HEK293 (cell line): ENCODE data around the gene ANTXR2.

Experiments
- BCL11A ChIP-seq: fragments of 450-650 bp; formaldehyde crosslinking; IDR thresholded peaks from 2 replicates; pipeline ENCODE4 v1.5.1; 2016; ENCODE audit warnings: low read depth, missing biosample characterization, missing genetic modification characterization
- HOXD13 ChIP-seq: sonication (generic); formaldehyde crosslinking; IDR thresholded peaks from 2 replicates; pipeline ENCODE4 v1.8.0; 2022; ENCODE audit warnings: missing genetic modification reagents, borderline replicate concordance
- REPIN1 ChIP-seq: fragments of 450-650 bp; formaldehyde crosslinking; IDR thresholded peaks from 2 replicates; pipeline ENCODE4 v1.5.1; 2017; ENCODE audit warnings: missing biosample characterization, missing genetic modification characterization, low read depth
- ZFP37 ChIP-seq: fragments of 450-650 bp; formaldehyde crosslinking; IDR thresholded peaks from 2 replicates; pipeline ENCODE4 v1.5.1; 2016; ENCODE audit warnings: missing biosample characterization, missing genetic modification characterization
- ZNF132 ChIP-seq: fragments of 450-650 bp; formaldehyde crosslinking; IDR thresholded peaks from 2 replicates; pipeline ENCODE4 v1.5.1; 2017; ENCODE audit warnings: missing biosample characterization, missing genetic modification characterization, borderline replicate concordance
- ZNF133 ChIP-seq: fragments of 450-650 bp; formaldehyde crosslinking; IDR thresholded peaks from 2 replicates; pipeline ENCODE4 v1.5.1; 2016; ENCODE audit warnings: missing biosample characterization, missing genetic modification characterization
- ZNF174 ChIP-seq: fragments of 450-650 bp; formaldehyde crosslinking; IDR thresholded peaks from 2 replicates; pipeline ENCODE4 v1.5.0; 2017; ENCODE audit warnings: missing biosample characterization, mild to moderate bottlenecking, missing genetic modification characterization
- ZNF274 ChIP-seq, 2 experiments: fragments of 200-500 bp in 1 of 2; fragments of 450-650 bp in 1 of 2; sonication (Bioruptor generic) in 1 of 2; formaldehyde crosslinking in 1 of 2; IDR thresholded peaks; 2 replicates each; pipeline versions ENCODE4 v1.5.1 to v1.6.1; 2014 to 2016; ENCODE audit warnings: borderline replicate concordance in 1 of 2, inconsistent platforms in 1 of 2, low read length in 1 of 2, missing biosample characterization in 1 of 2, missing genetic modification characterization in 1 of 2
- ZNF837 ChIP-seq: fragments of 450-650 bp; formaldehyde crosslinking; IDR thresholded peaks from 2 replicates; pipeline ENCODE4 v1.5.1; 2016; ENCODE audit warnings: missing biosample characterization, missing genetic modification characterization
- TF ChIP-seq, protein P1 (sequence below): fragments of 450-650 bp; formaldehyde crosslinking; IDR thresholded peaks from 2 replicates; pipeline ENCODE4 v1.5.1; 2016; ENCODE audit warnings: missing biosample characterization, missing genetic modification characterization
- TF ChIP-seq, protein P2 (sequence below): fragments of 450-650 bp; formaldehyde crosslinking; conservative IDR thresholded peaks from 2 replicates; pipeline ENCODE4 v1.5.1; 2016; ENCODE audit warnings: low read depth, missing biosample characterization, missing genetic modification characterization

DNA sequence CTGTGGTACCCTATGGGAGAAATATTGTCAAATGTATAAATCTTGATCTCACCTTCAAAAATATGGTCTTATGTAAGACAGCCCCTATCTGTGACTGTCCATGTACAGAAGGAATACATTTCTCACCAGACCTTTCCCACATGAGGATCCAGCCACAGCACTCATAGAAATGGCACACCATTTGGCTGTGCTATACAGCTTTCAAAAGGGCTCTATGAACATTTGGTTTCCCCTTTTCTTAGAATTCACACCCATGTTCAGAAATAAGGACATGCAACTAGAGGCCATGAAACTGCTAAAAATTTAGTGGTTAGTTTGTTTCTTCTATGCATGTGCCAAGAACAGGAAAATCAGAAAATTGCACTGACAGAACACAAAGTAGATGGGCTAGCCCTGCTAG lies 62.7 kb downstream of the ANTXR2 start:
- no peak for TF ChIP-seq ZNF837 (tag by site-specific recombination)
- TF ChIP-seq, protein P1, sequence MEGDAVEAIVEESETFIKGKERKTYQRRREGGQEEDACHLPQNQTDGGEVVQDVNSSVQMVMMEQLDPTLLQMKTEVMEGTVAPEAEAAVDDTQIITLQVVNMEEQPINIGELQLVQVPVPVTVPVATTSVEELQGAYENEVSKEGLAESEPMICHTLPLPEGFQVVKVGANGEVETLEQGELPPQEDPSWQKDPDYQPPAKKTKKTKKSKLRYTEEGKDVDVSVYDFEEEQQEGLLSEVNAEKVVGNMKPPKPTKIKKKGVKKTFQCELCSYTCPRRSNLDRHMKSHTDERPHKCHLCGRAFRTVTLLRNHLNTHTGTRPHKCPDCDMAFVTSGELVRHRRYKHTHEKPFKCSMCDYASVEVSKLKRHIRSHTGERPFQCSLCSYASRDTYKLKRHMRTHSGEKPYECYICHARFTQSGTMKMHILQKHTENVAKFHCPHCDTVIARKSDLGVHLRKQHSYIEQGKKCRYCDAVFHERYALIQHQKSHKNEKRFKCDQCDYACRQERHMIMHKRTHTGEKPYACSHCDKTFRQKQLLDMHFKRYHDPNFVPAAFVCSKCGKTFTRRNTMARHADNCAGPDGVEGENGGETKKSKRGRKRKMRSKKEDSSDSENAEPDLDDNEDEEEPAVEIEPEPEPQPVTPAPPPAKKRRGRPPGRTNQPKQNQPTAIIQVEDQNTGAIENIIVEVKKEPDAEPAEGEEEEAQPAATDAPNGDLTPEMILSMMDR (tag by site-specific recombination) = no peak
- TF ChIP-seq REPIN1 (tag by site-specific recombination) = no peak
- no peak for TF ChIP-seq ZNF174 (tag by site-specific recombination)
- TF ChIP-seq BCL11A = no peak
- no peak for TF ChIP-seq ZNF133 (tag by site-specific recombination)
- no peak for TF ChIP-seq ZNF274 (IDR thresholded peaks at IDR 0.05; ENCODE audit: low read length)
- TF ChIP-seq ZNF274 (tag by site-specific recombination; IDR thresholded peaks at IDR 0.05; ENCODE audit: borderline replicate concordance) = no peak
- no peak for TF ChIP-seq HOXD13 (CRISPR knock-in tag)
- TF ChIP-seq, protein P2, sequence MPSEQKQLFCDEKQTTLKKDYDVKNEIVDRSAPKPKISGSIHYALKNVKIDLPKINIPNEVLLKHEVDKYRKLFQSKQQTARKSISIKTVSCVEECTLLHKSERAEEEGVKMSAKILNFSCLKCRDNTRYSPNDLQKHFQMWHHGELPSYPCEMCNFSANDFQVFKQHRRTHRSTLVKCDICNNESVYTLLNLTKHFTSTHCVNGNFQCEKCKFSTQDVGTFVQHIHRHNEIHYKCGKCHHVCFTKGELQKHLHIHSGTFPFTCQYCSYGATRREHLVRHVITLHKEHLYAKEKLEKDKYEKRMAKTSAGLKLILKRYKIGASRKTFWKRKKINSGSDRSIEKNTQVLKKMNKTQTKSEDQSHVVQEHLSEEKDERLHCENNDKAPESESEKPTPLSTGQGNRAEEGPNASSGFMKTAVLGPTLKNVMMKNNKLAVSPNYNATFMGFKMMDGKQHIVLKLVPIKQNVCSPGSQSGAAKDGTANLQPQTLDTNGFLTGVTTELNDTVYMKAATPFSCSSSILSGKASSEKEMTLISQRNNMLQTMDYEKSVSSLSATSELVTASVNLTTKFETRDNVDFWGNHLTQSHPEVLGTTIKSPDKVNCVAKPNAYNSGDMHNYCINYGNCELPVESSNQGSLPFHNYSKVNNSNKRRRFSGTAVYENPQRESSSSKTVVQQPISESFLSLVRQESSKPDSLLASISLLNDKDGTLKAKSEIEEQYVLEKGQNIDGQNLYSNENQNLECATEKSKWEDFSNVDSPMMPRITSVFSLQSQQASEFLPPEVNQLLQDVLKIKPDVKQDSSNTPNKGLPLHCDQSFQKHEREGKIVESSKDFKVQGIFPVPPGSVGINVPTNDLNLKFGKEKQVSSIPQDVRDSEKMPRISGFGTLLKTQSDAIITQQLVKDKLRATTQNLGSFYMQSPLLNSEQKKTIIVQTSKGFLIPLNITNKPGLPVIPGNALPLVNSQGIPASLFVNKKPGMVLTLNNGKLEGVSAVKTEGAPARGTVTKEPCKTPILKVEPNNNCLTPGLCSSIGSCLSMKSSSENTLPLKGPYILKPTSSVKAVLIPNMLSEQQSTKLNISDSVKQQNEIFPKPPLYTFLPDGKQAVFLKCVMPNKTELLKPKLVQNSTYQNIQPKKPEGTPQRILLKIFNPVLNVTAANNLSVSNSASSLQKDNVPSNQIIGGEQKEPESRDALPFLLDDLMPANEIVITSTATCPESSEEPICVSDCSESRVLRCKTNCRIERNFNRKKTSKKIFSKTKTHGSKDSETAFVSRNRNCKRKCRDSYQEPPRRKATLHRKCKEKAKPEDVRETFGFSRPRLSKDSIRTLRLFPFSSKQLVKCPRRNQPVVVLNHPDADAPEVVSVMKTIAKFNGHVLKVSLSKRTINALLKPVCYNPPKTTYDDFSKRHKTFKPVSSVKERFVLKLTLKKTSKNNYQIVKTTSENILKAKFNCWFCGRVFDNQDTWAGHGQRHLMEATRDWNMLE (tag by site-specific recombination) = no peak
- no peak for TF ChIP-seq ZFP37
- no peak for TF ChIP-seq ZNF132 (tag by site-specific recombination)
